ENCODE measurements around the gene PDS5B.

GRCh38 chr13:32632343-32632909, 46.2 kb downstream of the PDS5B start:
- no peak for TF ChIP-seq CTCF (IDR thresholded peaks at IDR 0.05 in 4 of 5, conservative IDR thresholded peaks at IDR 0.05 in 1 of 5)
- no peak for TF ChIP-seq POLR2A (IDR thresholded peaks at IDR 0.05)

Data from gastrocnemius medialis (tissue), 4 donors.